Endothelial cell of umbilical vein (primary cell): Measurements from ENCODE around the gene ZRANB1. TPM values are rescaled to one million over a fixed set of nuclear protein-coding genes. Genes with fewer than 3 reads are reported as not detected.

Experiments used
- BruUV-seq: library from RNA; stranded (reverse); fragments of 400-500 nt; replicated peaks from 2 replicates; lab custom pipeline; 2021; lab: Mats Ljungman, UMichigan
- CTCF ChIA-PET: fragments of 300-600, 350-600 bp; sonication (Branson Sonifier 250); formaldehyde crosslinking; loops from one replicate; lab custom pipeline; 2021; ENCODE audit warnings: antibody characterized with exemption, inconsistent platforms; lab: Charles Lee
- POLR2A ChIA-PET: fragments of 300-600, 350-600 bp; sonication (Branson Sonifier 250); formaldehyde crosslinking; loops from one replicate; lab custom pipeline; 2021; ENCODE audit warnings: antibody characterized with exemption, inconsistent platforms; lab: Charles Lee
- DNase-seq: peaks from one replicate; pipeline ENCODE4 v3.0.0-alpha.2; 2011; ENCODE audit warnings: low read depth, low spot score
- FAIRE-seq: peaks from 2 replicates; lab custom pipeline; 2011; peaks lifted over from hg19 to GRCh38; lab: Jason Lieb, UNC
- H2AFZ ChIP-seq: 2 replicates; pipeline ENCODE4 v1.6.0; 2012; ENCODE audit warnings: low read depth, low read length, control low read depth, inconsistent platforms
- H3K27ac ChIP-seq: 2 replicates; pipeline ENCODE4 v1.5.1; 2011; ENCODE audit warnings: low read depth, mild to moderate bottlenecking, control low read depth, low read length, moderate library complexity; ENCODE audit not compliant: insufficient read depth
- H3K27me3 ChIP-seq, 2 experiments: 2 replicates each; pipeline versions ENCODE4 v1.6.0 to v1.6.1; 2011; ENCODE audit warnings: low read length in 2 of 2, mixed read lengths in 1 of 2; ENCODE audit not compliant: control insufficient read depth in 2 of 2, insufficient read depth in 2 of 2
- H3K36me3 ChIP-seq, 2 experiments: 2 replicates in 1 of 2; 3 replicates in 1 of 2; pipeline ENCODE4 v1.5.1; 2011; ENCODE audit warnings: low read length in 2 of 2, mild to moderate bottlenecking in 1 of 2, moderate library complexity in 1 of 2; ENCODE audit not compliant: control insufficient read depth in 2 of 2, insufficient read depth in 2 of 2; ENCODE audit errors: extremely low read depth in 1 of 2
- H3K4me1 ChIP-seq: 3 replicates; pipeline ENCODE4 v1.5.1; 2011; ENCODE audit warnings: mild to moderate bottlenecking, low read length; ENCODE audit not compliant: control insufficient read depth, insufficient read depth; ENCODE audit errors: extremely low read depth
- H3K4me2 ChIP-seq: 2 replicates; pipeline ENCODE4 v1.6.1; 2011; ENCODE audit warnings: low read length, control low read depth, mixed read lengths; ENCODE audit not compliant: insufficient read depth
- H3K4me3 ChIP-seq, 3 experiments: fragments of 200-600 bp in 1 of 3; sonication (generic), shearing (Covaris generic) in 1 of 3; replicated peaks in 1 of 3; 2 replicates each; pipeline ENCODE4 v1.5.1; 2011 to 2016; ENCODE audit warnings: control low read depth in 3 of 3, low read length in 3 of 3, mild to moderate bottlenecking in 2 of 3, inconsistent platforms in 1 of 3, low read depth in 1 of 3, moderate library complexity in 1 of 3; ENCODE audit not compliant: insufficient read depth in 1 of 3
- H3K79me2 ChIP-seq: 2 replicates; pipeline ENCODE4 v1.6.0; 2012; ENCODE audit warnings: low read length, inconsistent platforms; ENCODE audit not compliant: control insufficient read depth, insufficient read depth
- H3K9ac ChIP-seq: replicated peaks from 2 replicates; pipeline ENCODE3; 2011; ENCODE audit warnings: low read length, control low read depth; ENCODE audit not compliant: insufficient read depth; ENCODE audit errors: extremely low read depth
- H3K9me1 ChIP-seq: replicated peaks from 3 replicates; pipeline ENCODE4 v1.6.0; 2011; ENCODE audit warnings: mild to moderate bottlenecking, low read length; ENCODE audit not compliant: control insufficient read depth, insufficient read depth; ENCODE audit errors: extremely low read depth
- H3K9me3 ChIP-seq: replicated peaks from 2 replicates; pipeline ENCODE4 v1.5.1; 2012; ENCODE audit warnings: low read length, inconsistent platforms; ENCODE audit not compliant: control insufficient read depth, insufficient read depth
- H4K20me1 ChIP-seq: replicated peaks from 2 replicates; pipeline ENCODE3; 2011; ENCODE audit warnings: mild to moderate bottlenecking, low read length; ENCODE audit not compliant: control insufficient read depth, insufficient read depth; ENCODE audit errors: extremely low read depth
- CTCF ChIP-seq, 2 donors: IDR thresholded peaks; 1 replicate in 1 of 2; 2 replicates in 1 of 2; pipeline ENCODE4 v1.5.1; 2011; ENCODE audit warnings: low read length in 2 of 2, mild to moderate bottlenecking in 2 of 2, moderate library complexity in 2 of 2, control low read depth in 1 of 2, inconsistent platforms in 1 of 2, low read depth in 1 of 2; ENCODE audit not compliant: insufficient read depth in 1 of 2; ENCODE audit errors: extremely low read depth in 1 of 2
- EZH2 ChIP-seq: IDR thresholded peaks from 2 replicates; pipeline ENCODE4 v1.6.1; 2012; ENCODE audit warnings: borderline replicate concordance, low read depth, mild to moderate bottlenecking, moderate library complexity, low read length, inconsistent platforms; ENCODE audit not compliant: severe bottlenecking
- FOS ChIP-seq: IDR thresholded peaks from 2 replicates; pipeline ENCODE4 v1.6.1; 2011; ENCODE audit warnings: mild to moderate bottlenecking, low read length, moderate library complexity, borderline replicate concordance; ENCODE audit not compliant: insufficient read depth
- GATA2 ChIP-seq: IDR thresholded peaks from 2 replicates; pipeline ENCODE4 v1.7.0; 2011; ENCODE audit warnings: low read depth, mild to moderate bottlenecking, moderate library complexity, mixed read lengths, low read length; ENCODE audit not compliant: insufficient read length, insufficient read depth
- JUN ChIP-seq: IDR thresholded peaks from 2 replicates; pipeline ENCODE4 v1.6.1; 2011; ENCODE audit warnings: borderline replicate concordance, low read depth; ENCODE audit not compliant: insufficient read length, insufficient read depth
- MAX ChIP-seq: IDR thresholded peaks from 2 replicates; pipeline ENCODE4 v1.6.1; 2011; ENCODE audit not compliant: insufficient read depth, insufficient read length
- POLR2A ChIP-seq: IDR thresholded peaks from 2 replicates; pipeline ENCODE4 v1.6.1; 2012; ENCODE audit warnings: low read depth, mild to moderate bottlenecking, control low read depth, low read length
- POLR2AphosphoS5 ChIP-seq: IDR thresholded peaks from 2 replicates; pipeline ENCODE4 v1.6.1; 2012; ENCODE audit warnings: low read depth, mild to moderate bottlenecking, control low read depth, low read length, moderate library complexity; ENCODE audit not compliant: insufficient read depth
- dilution Hi-C: fragments of 300-500 bp; cut with MboI; formaldehyde crosslinking; loops from one replicate; pipeline ENCODE4 v1.15.0; 2019; ENCODE audit warnings: low sequenced_read_pairs; ENCODE audit not compliant: extremely low pct_ligation_motif_present
- intact Hi-C: fragments of 100-400 bp; cut with micrococcal nuclease; formaldehyde crosslinking; loops from one replicate; pipeline ENCODE4 v1.10.0; 2022
- polyA plus RNA-seq, 4 experiments: library from polyadenylated mRNA; depleted of rRNA in 3 of 4; stranded (reverse) in 3 of 4; unstranded in 1 of 4; fragments of >200 nt; gene quantifications; 2 replicates each; pipeline versions ENCODE4 v1.2.1 to v1.2.3, GENCODE V29; 2011 to 2012; ENCODE audit warnings: missing spikeins in 1 of 4
- total RNA-seq: library from RNA; stranded (reverse); gene quantifications from 2 replicates; pipeline ENCODE4 v1.2.3, GENCODE V29; 2021

The ZRANB1 gene
- total and polyA plus RNA-seq, 2 donors (not counting 3 experiments of a cell fraction or from before 2014, with no cell fraction given): 6.2 to 17.7 TPM

- H3K27me3 ChIP-seq: no peaks in the 10 kb centered on the region
- no TSS peak for BruUV-seq
- ChIA-PET POLR2A (no interaction called here), CTCF (no interaction called here)
- no peak overlapping the region for H3K4me3 ChIP-seq
- no peaks in the 10 kb centered on the region for H3K9me3 ChIP-seq
- no peaks in the 10 kb centered on the region for H3K79me2 ChIP-seq
- no peaks in the 10 kb centered on the region for H3K4me1 ChIP-seq
- no peaks in the 10 kb centered on the region for H3K9me1 ChIP-seq
- no peaks in the 10 kb centered on the region for H3K36me3 ChIP-seq
- no peak for TF ChIP-seq GATA2
- TF ChIP-seq JUN: no peak
- TF ChIP-seq POLR2AphosphoS5: no peak
- TF ChIP-seq POLR2A: no peak
- TF ChIP-seq FOS: no peak
- no peak for TF ChIP-seq MAX
- no peak for TF ChIP-seq CTCF (IDR thresholded peaks at IDR 0.05; ENCODE audit: extremely low read depth in 1 of 2, insufficient read depth in 1 of 2, low read depth in 1 of 2, low read length in 2 of 2)
- TF ChIP-seq EZH2: no peak
- dilution Hi-C loops: no loop called here
- no peak overlapping the region for H3K9ac ChIP-seq
- no peak for DNase-seq
- no peak overlapping the region for H3K27ac ChIP-seq
- no peak overlapping the region for H3K4me2 ChIP-seq
- intact Hi-C loops: no loop called here
- no peaks in the 10 kb centered on the region for H4K20me1 ChIP-seq
- no peak overlapping the region for H2AFZ ChIP-seq
- no peak for FAIRE-seq
Measured at GRCh38 chr10:124909563-124909962, 32.4 kb upstream of the ZRANB1 start.
